H1 (cell line): Measurements from ENCODE around the gene BSCL2.

Source experiments
- ATF3 ChIP-seq: IDR thresholded peaks from 2 replicates; pipeline ENCODE4 v1.6.1; 2011; ENCODE audit warnings: low read depth, mild to moderate bottlenecking, low read length; ENCODE audit not compliant: insufficient read depth
- BACH1 ChIP-seq: IDR thresholded peaks from 2 replicates; pipeline ENCODE4 v1.6.1; 2012; ENCODE audit warnings: low read length, improper control_type of control experiment
- EZH2 ChIP-seq: fragments of 200-600 bp; sonication (generic); IDR thresholded peaks from 2 replicates; pipeline ENCODE4 v1.7.1; 2012; ENCODE audit warnings: low read depth, mild to moderate bottlenecking, moderate library complexity, low read length, inconsistent platforms; ENCODE audit not compliant: severe bottlenecking
- PHF8 ChIP-seq: fragments of 200-600 bp; sonication (generic); conservative IDR thresholded peaks from 2 replicates; pipeline ENCODE4 v1.7.1; 2012; ENCODE audit warnings: low read depth, mild to moderate bottlenecking, inconsistent platforms, low read length, moderate library complexity
- POLR2AphosphoS5 ChIP-seq: IDR thresholded peaks from 2 replicates; pipeline ENCODE4 v1.6.1; 2011; ENCODE audit warnings: low read depth, low read length
- RAD21 ChIP-seq, 2 experiments: IDR thresholded peaks in 1 of 2; conservative IDR thresholded peaks in 1 of 2; 2 replicates each; pipeline ENCODE4 v1.6.1; 2011; ENCODE audit warnings: low read depth in 2 of 2, low read length in 2 of 2, improper control_type of control experiment in 1 of 2, inconsistent platforms in 1 of 2, mild to moderate bottlenecking in 1 of 2, moderate library complexity in 1 of 2
- RBBP5 ChIP-seq: IDR thresholded peaks from 2 replicates; pipeline ENCODE4 v1.7.1; 2012; ENCODE audit warnings: low read depth, mild to moderate bottlenecking, inconsistent platforms, low read length, moderate library complexity, borderline replicate concordance
- SP2 ChIP-seq: IDR thresholded peaks from 2 replicates; pipeline ENCODE4 v1.6.1; 2012; ENCODE audit warnings: mild to moderate bottlenecking, low read length, inconsistent platforms
- TF ChIP-seq, protein P1 (sequence below), 3 experiments: IDR thresholded peaks; 1 replicate in 2 of 3; 2 replicates in 1 of 3; pipeline versions ENCODE4 v1.5.1 to v1.6.1; 2011; ENCODE audit warnings: low read length in 3 of 3, mild to moderate bottlenecking in 3 of 3, inconsistent platforms in 2 of 3, low read depth in 1 of 3, moderate library complexity in 1 of 3; ENCODE audit not compliant: insufficient read depth in 1 of 3; ENCODE audit errors: control extremely low read depth in 1 of 3

- TF ChIP-seq, protein P1, sequence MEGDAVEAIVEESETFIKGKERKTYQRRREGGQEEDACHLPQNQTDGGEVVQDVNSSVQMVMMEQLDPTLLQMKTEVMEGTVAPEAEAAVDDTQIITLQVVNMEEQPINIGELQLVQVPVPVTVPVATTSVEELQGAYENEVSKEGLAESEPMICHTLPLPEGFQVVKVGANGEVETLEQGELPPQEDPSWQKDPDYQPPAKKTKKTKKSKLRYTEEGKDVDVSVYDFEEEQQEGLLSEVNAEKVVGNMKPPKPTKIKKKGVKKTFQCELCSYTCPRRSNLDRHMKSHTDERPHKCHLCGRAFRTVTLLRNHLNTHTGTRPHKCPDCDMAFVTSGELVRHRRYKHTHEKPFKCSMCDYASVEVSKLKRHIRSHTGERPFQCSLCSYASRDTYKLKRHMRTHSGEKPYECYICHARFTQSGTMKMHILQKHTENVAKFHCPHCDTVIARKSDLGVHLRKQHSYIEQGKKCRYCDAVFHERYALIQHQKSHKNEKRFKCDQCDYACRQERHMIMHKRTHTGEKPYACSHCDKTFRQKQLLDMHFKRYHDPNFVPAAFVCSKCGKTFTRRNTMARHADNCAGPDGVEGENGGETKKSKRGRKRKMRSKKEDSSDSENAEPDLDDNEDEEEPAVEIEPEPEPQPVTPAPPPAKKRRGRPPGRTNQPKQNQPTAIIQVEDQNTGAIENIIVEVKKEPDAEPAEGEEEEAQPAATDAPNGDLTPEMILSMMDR (IDR thresholded peaks at IDR 0.05; ENCODE audit: control extremely low read depth in 1 of 3, insufficient read depth in 1 of 3, low read depth in 1 of 3, low read length in 3 of 3), result no peak
- TF ChIP-seq PHF8, result no peak
- no peak for TF ChIP-seq SP2
- TF ChIP-seq BACH1, result no peak
- TF ChIP-seq POLR2AphosphoS5, result no peak
- no peak for TF ChIP-seq RAD21 (IDR thresholded peaks at IDR 0.05 in 1 of 2, conservative IDR thresholded peaks at IDR 0.05 in 1 of 2; ENCODE audit: low read depth in 2 of 2, low read length in 2 of 2)
- no peak for TF ChIP-seq EZH2
- TF ChIP-seq RBBP5, result no peak
- TF ChIP-seq ATF3, result no peak
Measured at GRCh38 chr11:62656796-62657429, 50.3 kb downstream of the BSCL2 start.
